Uterus (tissue), 2 donors: ENCODE data around the gene WWOX.

ENCODE experiments used
- POLR2A ChIP-seq, 2 donors: fragments of 450-650 bp; IDR thresholded peaks; one replicate each; pipeline ENCODE4 v1.6.1; 2016; ENCODE audit warnings: antibody characterized with exemption in 2 of 2, mild to moderate bottlenecking in 1 of 2, moderate library complexity in 1 of 2
- TF ChIP-seq, protein P1 (sequence below), 4 experiments: fragments of 200-600 bp in 2 of 4; fragments of 450-650 bp in 2 of 4; sonication (generic) in 2 of 4; IDR thresholded peaks; one replicate each; pipeline ENCODE4 v1.5.1; 2016 to 2019; ENCODE audit warnings: antibody characterized with exemption in 4 of 4, mild to moderate bottlenecking in 2 of 4, moderate library complexity in 1 of 4

DNA sequence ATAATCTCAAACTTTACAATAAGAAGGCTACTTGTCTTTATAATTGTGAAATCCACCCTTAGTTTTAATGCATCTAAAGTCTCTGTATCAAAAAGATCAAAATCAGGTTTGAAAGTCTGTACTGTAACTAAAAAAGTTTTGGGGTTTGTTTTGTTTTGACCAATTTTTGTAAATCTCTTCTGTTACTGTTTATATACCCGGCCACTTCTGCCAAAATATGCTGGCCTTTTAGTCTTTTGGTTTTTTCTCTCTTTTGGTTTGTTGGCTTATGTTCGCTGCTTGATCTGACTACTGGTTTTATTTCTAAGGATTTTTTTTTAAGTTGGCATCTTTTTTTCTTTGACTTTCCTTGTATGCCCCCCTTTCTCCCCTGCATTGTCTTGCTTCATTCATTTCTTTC, 845.9 kb downstream of the WWOX start:
- TF ChIP-seq, protein P1, sequence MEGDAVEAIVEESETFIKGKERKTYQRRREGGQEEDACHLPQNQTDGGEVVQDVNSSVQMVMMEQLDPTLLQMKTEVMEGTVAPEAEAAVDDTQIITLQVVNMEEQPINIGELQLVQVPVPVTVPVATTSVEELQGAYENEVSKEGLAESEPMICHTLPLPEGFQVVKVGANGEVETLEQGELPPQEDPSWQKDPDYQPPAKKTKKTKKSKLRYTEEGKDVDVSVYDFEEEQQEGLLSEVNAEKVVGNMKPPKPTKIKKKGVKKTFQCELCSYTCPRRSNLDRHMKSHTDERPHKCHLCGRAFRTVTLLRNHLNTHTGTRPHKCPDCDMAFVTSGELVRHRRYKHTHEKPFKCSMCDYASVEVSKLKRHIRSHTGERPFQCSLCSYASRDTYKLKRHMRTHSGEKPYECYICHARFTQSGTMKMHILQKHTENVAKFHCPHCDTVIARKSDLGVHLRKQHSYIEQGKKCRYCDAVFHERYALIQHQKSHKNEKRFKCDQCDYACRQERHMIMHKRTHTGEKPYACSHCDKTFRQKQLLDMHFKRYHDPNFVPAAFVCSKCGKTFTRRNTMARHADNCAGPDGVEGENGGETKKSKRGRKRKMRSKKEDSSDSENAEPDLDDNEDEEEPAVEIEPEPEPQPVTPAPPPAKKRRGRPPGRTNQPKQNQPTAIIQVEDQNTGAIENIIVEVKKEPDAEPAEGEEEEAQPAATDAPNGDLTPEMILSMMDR (IDR thresholded peaks at IDR 0.05): no peak
- no peak for TF ChIP-seq POLR2A (IDR thresholded peaks at IDR 0.05)
